Tibial nerve (tissue), 3 donors: ENCODE data around the gene MAPK8.

ENCODE experiments used
- POLR2A ChIP-seq, 2 donors: fragments of 450-650 bp; IDR thresholded peaks; one replicate each; pipeline ENCODE4 v1.6.1; 2017; ENCODE audit warnings: antibody characterized with exemption in 2 of 2, mild to moderate bottlenecking in 2 of 2, moderate library complexity in 2 of 2
- TF ChIP-seq, protein P1 (sequence below), 5 experiments: fragments of 200-600 bp in 3 of 5; fragments of 450-650 bp in 2 of 5; sonication (generic) in 3 of 5; IDR thresholded peaks; one replicate each; pipeline ENCODE4 v1.5.1; 2016 to 2019; ENCODE audit warnings: antibody characterized with exemption in 5 of 5, mild to moderate bottlenecking in 3 of 5, moderate library complexity in 2 of 5

DNA sequence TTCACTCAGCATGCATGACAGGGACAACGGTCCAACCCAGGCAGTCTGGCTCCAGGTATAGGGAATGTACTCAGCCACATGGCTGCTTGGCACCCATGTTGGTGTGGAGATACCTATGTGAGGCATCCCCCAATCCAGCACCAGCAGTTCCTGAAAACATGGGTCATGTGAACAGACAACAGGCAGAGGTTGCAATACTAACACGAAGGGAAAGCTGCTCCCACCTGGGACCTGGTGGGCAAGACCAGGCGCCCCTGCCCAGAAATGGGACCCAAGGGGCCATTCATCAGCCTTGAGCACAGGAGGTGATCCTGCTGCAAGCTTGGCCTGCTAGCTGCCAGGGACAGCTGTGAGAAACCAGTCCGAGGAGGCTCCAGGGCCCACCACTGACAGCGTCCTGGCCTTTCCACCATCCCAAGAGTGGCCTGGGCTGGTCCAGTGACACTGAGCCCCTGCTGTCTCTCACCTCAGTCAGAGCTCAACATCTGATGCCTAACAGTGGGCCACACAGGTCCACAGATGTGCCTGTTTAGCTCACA is 156.1 kb downstream of the MAPK8 start:
- TF ChIP-seq, protein P1, sequence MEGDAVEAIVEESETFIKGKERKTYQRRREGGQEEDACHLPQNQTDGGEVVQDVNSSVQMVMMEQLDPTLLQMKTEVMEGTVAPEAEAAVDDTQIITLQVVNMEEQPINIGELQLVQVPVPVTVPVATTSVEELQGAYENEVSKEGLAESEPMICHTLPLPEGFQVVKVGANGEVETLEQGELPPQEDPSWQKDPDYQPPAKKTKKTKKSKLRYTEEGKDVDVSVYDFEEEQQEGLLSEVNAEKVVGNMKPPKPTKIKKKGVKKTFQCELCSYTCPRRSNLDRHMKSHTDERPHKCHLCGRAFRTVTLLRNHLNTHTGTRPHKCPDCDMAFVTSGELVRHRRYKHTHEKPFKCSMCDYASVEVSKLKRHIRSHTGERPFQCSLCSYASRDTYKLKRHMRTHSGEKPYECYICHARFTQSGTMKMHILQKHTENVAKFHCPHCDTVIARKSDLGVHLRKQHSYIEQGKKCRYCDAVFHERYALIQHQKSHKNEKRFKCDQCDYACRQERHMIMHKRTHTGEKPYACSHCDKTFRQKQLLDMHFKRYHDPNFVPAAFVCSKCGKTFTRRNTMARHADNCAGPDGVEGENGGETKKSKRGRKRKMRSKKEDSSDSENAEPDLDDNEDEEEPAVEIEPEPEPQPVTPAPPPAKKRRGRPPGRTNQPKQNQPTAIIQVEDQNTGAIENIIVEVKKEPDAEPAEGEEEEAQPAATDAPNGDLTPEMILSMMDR (IDR thresholded peaks at IDR 0.05), result no peak
- TF ChIP-seq POLR2A (IDR thresholded peaks at IDR 0.05), result no peak
